IMR-90 (cell line): ENCODE data around the gene FAM171A1.

Source experiments
- CHD1 ChIP-seq: IDR thresholded peaks from 2 replicates; pipeline ENCODE4 v1.6.1; 2012; ENCODE audit warnings: low read depth, low read length, improper control_type of control experiment
- MAZ ChIP-seq: IDR thresholded peaks from 2 replicates; pipeline ENCODE4 v1.6.1; 2012; ENCODE audit warnings: low read depth, mild to moderate bottlenecking, low read length, improper control_type of control experiment, moderate library complexity, borderline replicate concordance
- MXI1 ChIP-seq: IDR thresholded peaks from 2 replicates; pipeline ENCODE4 v1.6.1; 2012; ENCODE audit warnings: low read depth, mild to moderate bottlenecking, low read length, moderate library complexity, borderline replicate concordance
- POLR2A ChIP-seq: IDR thresholded peaks from 2 replicates; pipeline ENCODE4 v1.6.1; 2012; ENCODE audit warnings: mild to moderate bottlenecking, low read depth, low read length
- RAD21 ChIP-seq: IDR thresholded peaks from 2 replicates; pipeline ENCODE4 v1.6.1; 2012; ENCODE audit warnings: low read length, improper control_type of control experiment
- RCOR1 ChIP-seq: IDR thresholded peaks from 2 replicates; pipeline ENCODE4 v1.6.1; 2012; ENCODE audit warnings: mild to moderate bottlenecking, low read length, improper control_type of control experiment; ENCODE audit not compliant: insufficient replicate concordance
- RFX5 ChIP-seq: IDR thresholded peaks from 2 replicates; pipeline ENCODE4 v1.8.0; 2012; ENCODE audit warnings: low read depth, mild to moderate bottlenecking, low read length, moderate library complexity
- TF ChIP-seq, protein P1 (sequence below): conservative IDR thresholded peaks from 2 replicates; pipeline ENCODE4 v1.5.1; 2012; ENCODE audit warnings: mild to moderate bottlenecking, low read depth, low read length, improper control_type of control experiment
- TF ChIP-seq, protein P2 (sequence below): fragments of 150-350 bp; IDR thresholded peaks from 2 replicates; pipeline ENCODE4 v1.6.1; 2017; ENCODE audit warnings: mild to moderate bottlenecking, antibody characterized with exemption, low read length, low read depth
- TF ChIP-seq, protein P3 (sequence below): fragments of 150-350 bp; IDR thresholded peaks from 2 replicates; pipeline ENCODE4 v1.6.1; 2016; ENCODE audit warnings: low read depth, mild to moderate bottlenecking, low read length, moderate library complexity, borderline replicate concordance

- TF ChIP-seq POLR2A (no peak), CHD1 (no peak), RAD21 (peak; percentile 28), MAZ (no peak), RCOR1 (no peak), MXI1 (no peak), RFX5 (no peak)
- TF ChIP-seq, protein P1, sequence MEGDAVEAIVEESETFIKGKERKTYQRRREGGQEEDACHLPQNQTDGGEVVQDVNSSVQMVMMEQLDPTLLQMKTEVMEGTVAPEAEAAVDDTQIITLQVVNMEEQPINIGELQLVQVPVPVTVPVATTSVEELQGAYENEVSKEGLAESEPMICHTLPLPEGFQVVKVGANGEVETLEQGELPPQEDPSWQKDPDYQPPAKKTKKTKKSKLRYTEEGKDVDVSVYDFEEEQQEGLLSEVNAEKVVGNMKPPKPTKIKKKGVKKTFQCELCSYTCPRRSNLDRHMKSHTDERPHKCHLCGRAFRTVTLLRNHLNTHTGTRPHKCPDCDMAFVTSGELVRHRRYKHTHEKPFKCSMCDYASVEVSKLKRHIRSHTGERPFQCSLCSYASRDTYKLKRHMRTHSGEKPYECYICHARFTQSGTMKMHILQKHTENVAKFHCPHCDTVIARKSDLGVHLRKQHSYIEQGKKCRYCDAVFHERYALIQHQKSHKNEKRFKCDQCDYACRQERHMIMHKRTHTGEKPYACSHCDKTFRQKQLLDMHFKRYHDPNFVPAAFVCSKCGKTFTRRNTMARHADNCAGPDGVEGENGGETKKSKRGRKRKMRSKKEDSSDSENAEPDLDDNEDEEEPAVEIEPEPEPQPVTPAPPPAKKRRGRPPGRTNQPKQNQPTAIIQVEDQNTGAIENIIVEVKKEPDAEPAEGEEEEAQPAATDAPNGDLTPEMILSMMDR: peak; percentile 46
- TF ChIP-seq, protein P2, sequence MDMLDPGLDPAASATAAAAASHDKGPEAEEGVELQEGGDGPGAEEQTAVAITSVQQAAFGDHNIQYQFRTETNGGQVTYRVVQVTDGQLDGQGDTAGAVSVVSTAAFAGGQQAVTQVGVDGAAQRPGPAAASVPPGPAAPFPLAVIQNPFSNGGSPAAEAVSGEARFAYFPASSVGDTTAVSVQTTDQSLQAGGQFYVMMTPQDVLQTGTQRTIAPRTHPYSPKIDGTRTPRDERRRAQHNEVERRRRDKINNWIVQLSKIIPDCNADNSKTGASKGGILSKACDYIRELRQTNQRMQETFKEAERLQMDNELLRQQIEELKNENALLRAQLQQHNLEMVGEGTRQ: no peak
- TF ChIP-seq, protein P3, sequence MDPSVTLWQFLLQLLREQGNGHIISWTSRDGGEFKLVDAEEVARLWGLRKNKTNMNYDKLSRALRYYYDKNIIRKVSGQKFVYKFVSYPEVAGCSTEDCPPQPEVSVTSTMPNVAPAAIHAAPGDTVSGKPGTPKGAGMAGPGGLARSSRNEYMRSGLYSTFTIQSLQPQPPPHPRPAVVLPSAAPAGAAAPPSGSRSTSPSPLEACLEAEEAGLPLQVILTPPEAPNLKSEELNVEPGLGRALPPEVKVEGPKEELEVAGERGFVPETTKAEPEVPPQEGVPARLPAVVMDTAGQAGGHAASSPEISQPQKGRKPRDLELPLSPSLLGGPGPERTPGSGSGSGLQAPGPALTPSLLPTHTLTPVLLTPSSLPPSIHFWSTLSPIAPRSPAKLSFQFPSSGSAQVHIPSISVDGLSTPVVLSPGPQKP: no peak
Observed at GRCh38 chr10:15167411-15168290, 203.4 kb downstream of the FAM171A1 start.
